AG04449 (cell line): ENCODE results near the gene GFER.

Experiments
- CTCF ChIA-PET: fragments of 350-600 bp; formaldehyde crosslinking; extraction: SDS; loops from one replicate; lab custom pipeline; 2021; ENCODE audit warnings: antibody characterized with exemption; lab: Yijun Ruan, JAX
- POLR2A ChIA-PET: fragments of 400-600, 350-600 bp; formaldehyde crosslinking; extraction: SDS; loops from one replicate; lab custom pipeline; 2020; ENCODE audit warnings: antibody characterized with exemption, inconsistent platforms; lab: Yijun Ruan, JAX
- DNase-seq: peaks from one replicate; pipeline ENCODE4 v3.0.0-alpha.2; 2010; ENCODE audit warnings: low read depth, low spot score
- H3K4me3 ChIP-seq: 2 replicates; pipeline ENCODE4 v1.5.1; 2011; ENCODE audit warnings: low read depth, mild to moderate bottlenecking, control low read depth, low read length
- TF ChIP-seq, protein P1 (sequence below): IDR thresholded peaks from one replicate; pipeline ENCODE4 v1.5.1; 2011; ENCODE audit warnings: mild to moderate bottlenecking, moderate library complexity, low read length, control low read depth, inconsistent platforms; ENCODE audit not compliant: insufficient read depth; ENCODE audit errors: missing control alignments

GFER gene

DNA sequence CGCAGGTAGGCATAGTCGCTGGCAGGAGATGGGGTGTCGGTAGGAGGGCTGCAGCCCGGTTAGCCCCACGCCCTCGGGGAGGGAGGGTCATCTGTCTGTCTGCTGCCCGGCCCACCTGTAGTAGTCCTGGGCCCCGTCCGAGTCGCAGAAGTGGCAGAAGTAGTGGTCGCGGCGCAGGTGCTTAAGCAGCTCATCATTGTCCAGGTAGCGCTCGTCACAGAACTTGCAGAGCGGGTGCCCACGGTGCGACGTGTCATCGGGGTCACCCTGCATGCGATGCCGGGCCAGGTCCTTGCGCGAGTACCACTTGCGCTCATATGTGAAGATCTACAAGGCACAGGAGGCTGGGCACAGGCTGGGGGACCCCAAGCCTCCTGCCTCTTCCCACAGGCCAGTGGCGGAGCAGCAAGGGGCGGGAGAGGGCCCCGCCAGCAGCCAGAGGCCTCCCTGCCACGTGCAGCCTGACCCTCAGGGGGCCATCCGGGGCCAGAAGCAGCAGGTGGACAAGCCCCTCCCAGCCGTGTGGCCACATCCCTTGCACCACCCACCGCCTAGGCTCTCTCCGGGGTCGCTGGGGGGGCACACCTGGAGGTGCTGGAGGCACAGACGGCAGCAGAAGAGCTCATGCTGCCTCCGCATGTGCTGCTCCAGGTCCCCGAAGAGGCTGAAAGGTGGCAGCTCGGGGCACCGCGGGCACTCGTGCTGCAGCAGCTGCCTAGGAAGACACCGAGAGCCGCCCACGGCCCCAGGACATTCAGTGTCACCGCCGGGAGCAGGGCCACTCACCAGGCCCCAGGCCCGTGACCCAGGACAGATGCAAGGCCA, 18.6 kb downstream of the GFER start:
- no peak for DNase-seq
- TF ChIP-seq, protein P1, sequence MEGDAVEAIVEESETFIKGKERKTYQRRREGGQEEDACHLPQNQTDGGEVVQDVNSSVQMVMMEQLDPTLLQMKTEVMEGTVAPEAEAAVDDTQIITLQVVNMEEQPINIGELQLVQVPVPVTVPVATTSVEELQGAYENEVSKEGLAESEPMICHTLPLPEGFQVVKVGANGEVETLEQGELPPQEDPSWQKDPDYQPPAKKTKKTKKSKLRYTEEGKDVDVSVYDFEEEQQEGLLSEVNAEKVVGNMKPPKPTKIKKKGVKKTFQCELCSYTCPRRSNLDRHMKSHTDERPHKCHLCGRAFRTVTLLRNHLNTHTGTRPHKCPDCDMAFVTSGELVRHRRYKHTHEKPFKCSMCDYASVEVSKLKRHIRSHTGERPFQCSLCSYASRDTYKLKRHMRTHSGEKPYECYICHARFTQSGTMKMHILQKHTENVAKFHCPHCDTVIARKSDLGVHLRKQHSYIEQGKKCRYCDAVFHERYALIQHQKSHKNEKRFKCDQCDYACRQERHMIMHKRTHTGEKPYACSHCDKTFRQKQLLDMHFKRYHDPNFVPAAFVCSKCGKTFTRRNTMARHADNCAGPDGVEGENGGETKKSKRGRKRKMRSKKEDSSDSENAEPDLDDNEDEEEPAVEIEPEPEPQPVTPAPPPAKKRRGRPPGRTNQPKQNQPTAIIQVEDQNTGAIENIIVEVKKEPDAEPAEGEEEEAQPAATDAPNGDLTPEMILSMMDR: no peak
- CTCF ChIA-PET: interaction anchor here (0.6 to 10.6 kb wide), 19 partner anchors 10 to 248 kb away, joined by 3 to 176 read pairs (median 4); partner anchors contain the start of genes ECI1, GFER, NOXO1 and NTHL1
- POLR2A ChIA-PET: no interaction called here
- no peak overlapping the region for H3K4me3 ChIP-seq

DNA sequence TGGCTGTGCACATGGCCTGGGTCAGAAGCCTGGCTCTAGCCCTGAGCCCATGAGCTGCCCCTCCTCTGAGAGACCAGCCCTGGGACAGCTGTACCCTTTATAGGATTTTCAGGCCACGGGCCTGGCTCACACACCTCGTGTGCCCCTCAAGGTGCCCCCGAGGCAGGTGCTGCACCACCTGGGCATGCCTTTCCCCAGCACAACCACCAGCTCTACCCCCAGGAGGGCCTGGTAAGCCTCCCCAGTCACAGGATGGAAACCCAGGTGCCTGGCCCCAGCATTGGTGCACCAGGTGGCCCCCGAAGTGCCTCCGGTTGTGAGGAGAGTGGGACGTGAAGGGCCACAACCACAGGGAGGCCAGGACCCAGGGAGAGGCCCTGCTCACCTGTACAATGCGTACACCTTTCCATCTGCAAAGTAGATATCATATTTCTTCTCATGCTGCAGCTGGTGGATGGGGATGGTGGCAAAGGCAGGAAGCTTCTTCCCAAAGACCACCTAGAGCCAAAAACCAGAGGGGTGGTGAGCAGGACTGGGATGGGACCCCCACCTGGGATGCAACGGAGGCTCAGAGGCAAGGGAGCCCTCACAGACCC, 19.3 kb downstream of the GFER start:
- POLR2A ChIA-PET: interaction anchor here (0.6 to 2.2 kb wide), 3 partner anchors 39 to 152 kb away, joined by 3 to 6 read pairs (median 3); partner anchors contain the start of genes RPS2 and TRAF7
- CTCF ChIA-PET: interaction anchor here (0.6 to 10.6 kb wide), 22 partner anchors 10 to 248 kb away, joined by 3 to 176 read pairs (median 4); partner anchors contain the start of genes ECI1, GFER, NOXO1 and NTHL1
- TF ChIP-seq, protein P1: no peak
- no peak overlapping the region for H3K4me3 ChIP-seq
- DNase-seq: no peak

DNA sequence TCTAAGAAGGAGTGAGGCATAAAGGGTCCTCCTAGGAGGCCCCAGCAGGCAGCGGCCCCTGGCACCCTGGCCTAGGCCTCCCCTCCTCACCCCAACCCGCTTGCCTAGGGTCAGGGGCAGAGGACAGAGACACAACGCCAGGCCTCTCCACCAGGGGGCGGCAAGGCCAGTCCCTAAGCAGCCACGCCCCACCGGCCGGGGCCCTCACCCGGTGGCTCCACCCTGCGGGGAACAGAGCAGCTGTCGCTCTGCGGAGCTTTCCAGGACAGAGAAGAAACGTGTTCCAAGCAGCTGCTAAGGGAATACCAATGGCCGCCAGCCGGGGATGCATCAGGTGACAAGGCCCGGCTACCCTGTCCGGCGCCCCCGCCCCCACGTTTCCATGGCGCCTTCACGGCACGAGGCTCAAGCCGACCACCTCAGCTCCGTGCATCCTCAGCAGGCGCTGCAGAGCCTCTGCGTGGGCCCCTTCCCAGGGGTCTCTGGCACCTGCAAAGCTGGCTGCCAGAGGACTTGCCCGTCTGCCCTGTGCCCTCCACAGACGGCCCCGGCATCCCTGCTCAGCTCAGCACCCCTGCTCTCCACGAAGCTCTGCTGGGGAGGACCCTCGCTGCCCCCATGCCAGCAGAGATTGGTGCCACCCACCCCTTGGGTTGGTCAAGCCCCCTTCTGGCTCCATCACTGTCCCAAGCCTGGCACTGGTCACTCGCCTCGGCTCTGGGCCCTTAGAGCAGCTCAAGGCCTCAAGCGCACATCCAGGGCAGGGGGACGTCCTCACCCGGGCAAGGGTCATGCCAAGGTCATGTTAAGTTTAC, 20.0 kb downstream of the GFER start:
- ChIA-PET CTCF (interaction anchor here (0.7 to 10.6 kb wide), 22 partner anchors 9 to 247 kb away, joined by 3 to 176 read pairs (median 4); partner anchors contain the start of genes ECI1, GFER, NOXO1 and NTHL1), POLR2A (interaction anchor here (0.6 to 2.2 kb wide), 3 partner anchors 39 to 151 kb away, joined by 3 to 6 read pairs (median 3); partner anchors contain the start of genes RPS2 and TRAF7)
- TF ChIP-seq, protein P1: peak; percentile 97
- peak overlapping the region; percentile 6; the same call in 1 of the 2 replicates for H3K4me3 ChIP-seq
- no peak for DNase-seq

DNA sequence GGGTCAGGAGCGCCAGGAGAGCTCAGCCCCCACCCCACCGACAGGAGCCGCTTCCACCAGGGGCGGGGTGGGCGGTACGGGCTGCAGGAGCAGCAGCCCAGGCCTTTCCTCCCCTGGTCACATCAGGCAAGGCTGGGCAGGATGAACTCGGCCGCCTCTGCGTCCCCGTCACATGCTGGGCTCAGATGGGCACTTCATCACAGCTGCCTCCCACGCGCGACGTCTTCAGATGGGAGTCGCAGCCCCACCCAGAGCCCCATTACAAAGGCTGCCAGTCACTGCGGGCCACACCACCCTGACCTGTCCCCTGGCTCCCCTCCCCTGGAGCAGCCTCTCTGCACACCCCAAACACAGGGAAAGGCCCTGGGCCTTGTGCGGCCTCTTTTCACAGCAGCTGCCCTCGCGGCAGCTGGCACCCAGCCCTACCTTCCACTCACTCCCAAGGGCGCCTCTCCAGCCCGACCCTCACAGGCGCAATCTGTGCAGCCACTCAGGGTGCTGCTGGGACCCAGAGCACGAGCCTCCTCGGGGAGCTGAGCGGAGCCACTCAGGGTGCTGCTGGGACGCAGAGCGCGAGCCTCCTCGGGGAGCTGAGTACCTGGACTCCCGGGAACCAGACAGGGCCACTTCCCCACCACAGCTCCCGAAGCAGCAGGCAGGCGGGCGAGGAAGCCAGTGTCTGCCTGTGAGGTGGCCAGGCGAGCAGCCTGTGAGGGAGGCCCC, 21.0 kb downstream of the GFER start:
- H3K4me3 ChIP-seq: no peak overlapping the region
- TF ChIP-seq, protein P1: no peak
- ChIA-PET POLR2A (interaction anchor here (2.2 kb wide), 1 partner anchor 150 kb away, joined by 6 read pairs; the partner anchor contains the start of gene TRAF7), CTCF (interaction anchor here (0.8 to 10.6 kb wide), 13 partner anchors 8 to 247 kb away, joined by 3 to 176 read pairs (median 8); partner anchors contain the start of genes ECI1, GFER, NOXO1 and NTHL1)
- DNase-seq: no peak

DNA sequence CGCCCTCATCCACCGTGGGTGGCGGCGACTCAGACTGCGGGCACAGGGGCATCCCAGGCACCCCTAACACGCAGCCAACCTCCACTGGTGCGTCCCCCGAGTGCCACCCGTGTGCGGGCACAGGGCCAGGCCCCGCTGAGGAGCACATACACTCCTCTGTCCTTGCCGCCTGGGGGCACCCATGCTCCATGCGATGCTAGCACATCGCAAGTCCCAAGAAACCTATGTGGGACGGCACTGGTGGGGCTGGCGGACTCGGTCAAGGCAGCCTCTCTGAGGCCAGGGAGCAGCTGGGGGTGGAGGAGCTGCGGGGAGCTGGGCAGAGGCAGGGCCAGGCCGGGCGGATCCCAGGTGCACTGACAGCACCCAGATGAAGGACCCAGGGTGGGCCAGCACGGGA, 21.7 kb downstream of the GFER start:
- no peak for DNase-seq
- CTCF ChIA-PET: interaction anchor here (1.0 to 10.6 kb wide), 3 partner anchors 15 to 134 kb away, joined by 3 to 176 read pairs (median 163); partner anchors contain the start of genes GFER, NOXO1, PKD1 and SYNGR3
- TF ChIP-seq, protein P1: no peak
- POLR2A ChIA-PET: interaction anchor here (2.2 kb wide), 1 partner anchor 150 kb away, joined by 6 read pairs; the partner anchor contains the start of gene TRAF7
- H3K4me3 ChIP-seq: no peak overlapping the region
